Measurements from ENCODE around the gene BAG2. TPM values are rescaled to one million over a fixed set of nuclear protein-coding genes. Genes with fewer than 3 reads are reported as not detected.
A peak's percentile ranks its signal among the peaks of the same experiment; 100 is the strongest.

Gene BAG2
- total and polyA plus RNA-seq, 2 of the 13 experiments (the other 11 are each of a cell fraction or from before 2014, with no cell fraction given): 5.7 to 15.1 TPM

- no peak for TF ChIP-seq RFX5 (IDR thresholded peaks at IDR 0.05; ENCODE audit: low read depth, low read length)
- 0 out of 2 replicates have a peak, but pooled peaks have one; percentile 35 for TF ChIP-seq MAX (IDR thresholded peaks at IDR 0.05)
- no peak for TF ChIP-seq YY1 (IDR thresholded peaks at IDR 0.05; ENCODE audit: insufficient read depth, insufficient replicate concordance, low read depth, low read length)
- no peak for TF ChIP-seq ZNF747 (CRISPR knock-in tag; IDR thresholded peaks at IDR 0.05; ENCODE audit: borderline replicate concordance)
- peak; percentile 19; the same call in 1 of the 2 replicates for TF ChIP-seq HDAC2 (CRISPR knock-in tag; IDR thresholded peaks at IDR 0.05)
- TF ChIP-seq KDM5B (CRISPR knock-in tag; IDR thresholded peaks at IDR 0.05; ENCODE audit: borderline replicate concordance): no peak
- TF ChIP-seq ZBTB34 (CRISPR knock-in tag; IDR thresholded peaks at IDR 0.05): no peak
- no peak for TF ChIP-seq ZNF224 (CRISPR knock-in tag; IDR thresholded peaks at IDR 0.05)
- peak; percentile 70; the same call in 1 of the 2 replicates for TF ChIP-seq FOXJ3 (CRISPR knock-in tag; IDR thresholded peaks at IDR 0.05; ENCODE audit: borderline replicate concordance)
- TF ChIP-seq POGK (CRISPR knock-in tag; conservative IDR thresholded peaks at IDR 0.05): no peak
- no peak for TF ChIP-seq IRF1 (CRISPR knock-in tag; IDR thresholded peaks at IDR 0.05; ENCODE audit: low read depth)
- no peak for TF ChIP-seq ZNF225 (CRISPR knock-in tag; IDR thresholded peaks at IDR 0.05)
- peak; percentile 74; the same call in 1 of the 2 replicates for TF ChIP-seq ISL2 (CRISPR knock-in tag; IDR thresholded peaks at IDR 0.05)
- TF ChIP-seq ZNF800 (CRISPR knock-in tag; IDR thresholded peaks at IDR 0.05): no peak
- TF ChIP-seq DMTF1 (CRISPR knock-in tag; IDR thresholded peaks at IDR 0.05): no peak
- TF ChIP-seq ZFP82 (CRISPR knock-in tag; IDR thresholded peaks at IDR 0.05; ENCODE audit: borderline replicate concordance): no peak
- TF ChIP-seq ZNF639 (CRISPR knock-in tag; conservative IDR thresholded peaks at IDR 0.05): no peak
Measured at GRCh38 chr6:57141451-57142177, 30.5 kb upstream of the BAG2 start (continued).

Measured in HepG2 (cell line).